ENCODE measurements around the gene MMGT1.
"Not testable (repeated sequence)": the region's sequence is repeated elsewhere in the genome, so short reads cannot be mapped to it uniquely, and the experiment has no call there.

Gene MMGT1

GRCh38 chrX:135923353-135923752 is 50.4 kb downstream of the MMGT1 start:
- DNase-seq (ENCODE audit: low spot score), result no peak

- DNase-seq (ENCODE audit: low spot score), result not testable (repeated sequence)
Measured at GRCh38 chrX:135920516-135920915, 53.3 kb downstream of the MMGT1 start.

GRCh38 chrX:135914404-135914803 is 59.4 kb downstream of the MMGT1 start:
- no peak for DNase-seq (ENCODE audit: low spot score)
